HG03457 (cell line): ENCODE data around the gene CRYBA1.
"Not testable (repeated sequence)": the region's sequence is repeated elsewhere in the genome, so short reads cannot be mapped to it uniquely, and the experiment has no call there.

Experiments used
- ATAC-seq: cut with Tn5 transposase; IDR thresholded peaks from one replicate; pipeline ENCODE4 v1.9.1; 2021; ENCODE audit warnings: moderate number of reproducible peaks; ENCODE audit not compliant: unreplicated experiment

The CRYBA1 gene

DNA sequence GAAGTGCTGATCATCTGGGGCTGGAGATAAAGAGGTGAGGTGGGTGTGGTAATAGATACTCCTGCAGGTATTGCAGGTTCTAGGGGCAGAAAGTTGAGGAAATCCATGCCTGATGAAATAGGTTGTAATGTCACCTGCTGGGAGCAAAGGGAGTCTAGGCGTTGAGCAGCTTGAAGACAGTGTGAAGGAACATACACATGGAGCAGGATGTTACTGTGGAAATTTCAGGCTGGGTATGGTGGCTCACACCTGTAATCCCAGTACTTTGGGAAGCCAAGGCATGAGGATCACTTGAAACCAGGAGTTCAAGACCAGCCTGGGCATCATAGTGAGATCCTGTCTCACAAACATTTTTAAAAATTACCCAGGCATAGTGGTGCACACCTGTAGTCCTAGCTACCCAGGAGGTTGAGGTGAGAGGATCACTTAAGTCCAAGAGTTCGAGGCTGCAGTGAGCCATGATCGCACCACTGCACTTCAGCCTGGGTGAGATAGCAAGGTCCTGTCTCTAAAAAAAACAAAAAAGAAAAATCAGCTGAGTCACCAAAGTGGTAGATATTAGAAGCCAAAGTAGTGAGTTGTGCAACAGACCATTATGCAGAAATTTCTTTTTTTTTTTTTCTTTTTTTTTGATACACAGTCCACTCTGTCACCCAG is 9.1 kb upstream of the CRYBA1 start:
- ATAC-seq, result no peak

- no peak for ATAC-seq
Observed at GRCh38 chr17:29238133-29238850, 8.4 kb upstream of the CRYBA1 start.

DNA sequence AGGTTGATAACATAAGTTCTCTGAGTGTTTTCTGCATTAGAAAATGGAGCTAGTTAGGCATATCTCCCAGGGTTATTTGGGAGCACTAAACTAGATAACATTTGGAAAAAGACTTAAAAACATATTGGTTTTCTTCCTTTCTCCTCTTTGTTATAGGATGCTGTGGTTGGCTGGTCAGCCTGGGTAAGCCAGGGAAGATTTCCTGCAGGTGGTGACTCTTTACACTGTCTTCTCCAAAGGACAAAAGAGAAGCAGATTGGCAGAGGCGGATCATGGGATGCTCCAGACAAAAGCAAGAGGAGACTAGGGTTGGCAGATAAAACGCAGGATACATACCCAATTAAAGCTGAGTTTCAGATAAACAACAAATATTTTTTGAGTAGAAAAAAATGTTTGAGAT is 6.2 kb upstream of the CRYBA1 start:
- ATAC-seq, result no peak

DNA sequence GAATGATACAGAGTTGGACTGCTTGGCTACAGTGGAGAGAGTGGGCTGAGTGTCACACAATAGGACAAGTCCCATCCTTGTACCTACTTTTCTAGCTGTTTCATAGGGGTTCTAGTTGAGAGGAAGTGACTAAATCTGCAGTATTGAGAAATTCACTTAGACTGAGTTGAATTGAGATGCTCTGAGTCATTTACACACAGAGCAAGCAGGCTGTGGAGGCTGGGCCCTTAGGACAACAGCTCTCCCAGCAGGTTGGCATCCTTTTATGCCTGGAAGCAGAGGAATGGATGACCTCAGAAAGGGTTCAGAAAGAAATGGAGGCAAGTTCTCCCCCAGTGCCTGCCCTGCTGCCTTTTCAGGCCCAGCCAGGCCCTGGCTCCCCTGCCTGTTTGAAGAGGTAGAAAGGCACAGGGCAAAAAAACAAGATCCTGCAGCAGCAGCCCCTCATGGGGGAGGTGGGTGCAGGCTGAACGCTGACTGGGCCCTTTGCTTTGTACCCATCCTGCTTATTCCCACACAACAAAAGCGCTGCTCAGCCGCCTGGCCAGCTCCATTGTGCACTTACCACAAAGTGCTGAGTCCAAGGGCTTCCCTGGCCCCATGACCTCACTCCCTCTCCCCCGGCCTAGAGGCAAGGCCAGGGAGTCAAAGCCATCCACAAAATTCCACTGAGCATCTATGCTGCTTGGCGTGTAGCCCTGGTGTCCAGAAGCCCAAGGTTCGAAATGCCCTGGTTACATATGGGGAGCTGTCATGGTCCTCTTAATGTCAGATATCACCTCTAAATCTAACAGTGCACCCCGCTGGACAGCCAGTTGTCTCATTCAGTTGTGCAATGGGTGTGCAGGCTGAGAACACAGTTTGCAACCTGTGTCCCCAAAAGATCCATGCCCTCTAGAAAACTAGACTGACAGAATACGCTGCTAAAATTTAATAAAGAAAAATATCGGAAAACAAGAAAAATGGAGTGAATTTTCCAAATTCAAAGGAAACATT is 5.4 kb upstream of the CRYBA1 start:
- ATAC-seq, result no peak

DNA sequence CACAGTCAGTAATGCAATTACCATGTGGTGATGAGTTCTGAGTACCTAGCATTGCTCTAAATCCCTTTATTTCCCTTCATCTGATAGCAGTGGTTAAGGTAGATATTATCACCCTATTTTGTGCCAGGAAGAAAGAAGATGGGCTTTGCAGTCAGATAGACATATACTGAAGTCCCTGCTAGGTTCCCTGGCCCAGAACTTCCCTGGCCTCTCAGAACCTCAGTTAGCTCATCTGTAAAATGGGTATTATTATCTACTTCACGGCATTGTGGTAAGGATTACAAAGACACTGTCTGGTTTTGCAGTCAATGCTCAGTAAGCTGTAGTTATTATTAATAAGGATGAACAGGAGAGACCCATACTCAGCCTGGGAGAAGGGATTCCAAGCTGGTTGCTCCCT is 4.6 kb upstream of the CRYBA1 start:
- no peak for ATAC-seq

DNA sequence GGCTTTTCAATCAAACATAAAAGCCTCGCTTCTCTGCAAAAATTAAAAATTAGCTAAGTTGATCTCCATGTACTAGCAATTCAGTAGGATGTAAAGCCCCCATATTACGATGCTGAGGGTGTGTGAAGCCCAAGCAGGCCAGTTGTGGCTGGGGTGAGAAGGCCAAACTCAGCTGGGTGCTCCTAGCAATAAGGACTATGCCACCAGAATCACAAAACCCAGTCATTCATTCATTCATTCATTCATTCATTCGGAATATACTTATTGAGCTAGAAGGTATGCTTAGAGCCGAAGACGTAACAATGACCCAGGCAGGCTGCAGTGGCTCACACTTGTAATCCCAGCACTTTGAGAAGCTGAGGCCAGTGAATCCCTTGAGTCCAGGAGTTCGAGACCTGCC is 3.9 kb upstream of the CRYBA1 start:
- ATAC-seq, result no peak

GRCh38 chr17:29243792-29244191 is 2.9 kb upstream of the CRYBA1 start:
- ATAC-seq, result no peak

GRCh38 chr17:29245401-29245800 is 1.3 kb upstream of the CRYBA1 start:
- ATAC-seq, result no peak

DNA sequence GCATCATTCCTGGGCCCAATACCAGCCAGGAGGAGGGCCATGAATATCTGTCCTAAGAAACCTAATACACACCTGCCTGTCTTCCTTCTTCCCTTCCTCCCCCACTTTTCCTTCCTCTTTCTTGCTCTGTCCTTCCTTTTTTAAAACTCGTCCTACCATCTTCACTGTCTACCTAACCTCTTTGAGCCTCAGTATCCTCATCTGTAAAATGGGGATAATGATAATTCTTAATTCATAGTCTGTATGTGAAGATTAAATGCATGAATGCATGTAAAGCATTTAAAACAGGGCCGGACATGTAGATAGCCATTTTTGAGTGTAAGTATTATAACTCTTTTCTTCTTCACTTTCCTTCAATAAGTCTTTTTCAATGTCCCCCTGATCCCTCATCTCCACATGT is 560 bp downstream of the CRYBA1 start:
- ATAC-seq, result no peak

GRCh38 chr17:29248845-29249244 is 2.2 kb downstream of the CRYBA1 start:
- no peak for ATAC-seq

- no peak for ATAC-seq
Observed at GRCh38 chr17:29250666-29251065, 4.0 kb downstream of the CRYBA1 start.

- ATAC-seq, result no peak
Observed at GRCh38 chr17:29251184-29251583, 4.5 kb downstream of the CRYBA1 start.

DNA sequence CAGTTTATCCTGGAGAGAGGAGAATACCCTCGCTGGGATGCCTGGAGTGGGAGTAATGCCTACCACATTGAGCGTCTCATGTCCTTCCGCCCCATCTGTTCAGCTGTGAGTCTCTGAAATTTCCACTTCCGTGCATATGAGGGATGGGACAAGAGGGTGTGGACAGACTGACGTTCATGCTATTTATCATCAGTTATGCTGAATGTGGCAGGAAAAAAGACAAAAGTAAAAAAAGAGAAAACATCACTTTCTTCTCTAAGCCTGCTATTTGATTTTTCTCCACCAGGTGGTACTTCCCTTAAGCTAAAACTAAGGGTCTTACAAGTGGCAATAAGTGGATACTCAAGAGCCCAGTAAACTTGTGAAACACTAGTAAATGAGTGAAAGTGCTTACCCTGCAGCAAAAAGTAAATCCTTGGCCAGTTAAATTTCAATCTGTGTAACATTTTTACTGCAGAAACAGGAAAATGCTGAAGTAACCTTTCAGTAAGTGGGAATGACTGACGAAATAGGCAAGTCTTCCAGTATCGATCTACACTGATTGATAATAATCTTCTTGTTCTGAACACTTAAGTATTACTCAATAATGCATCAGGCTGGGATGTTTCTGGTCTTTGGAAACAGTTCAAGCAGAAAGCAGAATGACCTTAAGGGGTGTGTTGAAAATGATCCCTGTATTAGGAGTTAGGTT is 5.6 kb downstream of the CRYBA1 start:
- ATAC-seq, result no peak

DNA sequence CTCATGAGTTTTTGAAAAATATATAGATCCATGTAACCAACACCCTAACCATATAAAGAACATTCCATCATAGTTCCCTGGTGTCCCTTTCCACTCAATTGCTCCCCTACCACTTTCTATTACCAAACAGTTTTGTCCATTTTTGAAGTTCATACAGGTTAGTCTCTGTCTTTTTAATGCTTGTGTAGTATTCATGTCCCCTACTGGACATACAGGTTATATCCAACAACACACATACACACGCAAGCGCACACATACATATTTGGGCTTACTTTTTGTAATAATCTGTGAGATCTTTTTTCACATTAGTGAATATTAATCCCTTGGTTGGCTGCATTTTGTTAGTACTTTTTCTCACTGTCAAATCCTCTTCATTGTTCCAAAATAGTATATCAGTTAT is 6.4 kb downstream of the CRYBA1 start:
- ATAC-seq, result no peak

DNA sequence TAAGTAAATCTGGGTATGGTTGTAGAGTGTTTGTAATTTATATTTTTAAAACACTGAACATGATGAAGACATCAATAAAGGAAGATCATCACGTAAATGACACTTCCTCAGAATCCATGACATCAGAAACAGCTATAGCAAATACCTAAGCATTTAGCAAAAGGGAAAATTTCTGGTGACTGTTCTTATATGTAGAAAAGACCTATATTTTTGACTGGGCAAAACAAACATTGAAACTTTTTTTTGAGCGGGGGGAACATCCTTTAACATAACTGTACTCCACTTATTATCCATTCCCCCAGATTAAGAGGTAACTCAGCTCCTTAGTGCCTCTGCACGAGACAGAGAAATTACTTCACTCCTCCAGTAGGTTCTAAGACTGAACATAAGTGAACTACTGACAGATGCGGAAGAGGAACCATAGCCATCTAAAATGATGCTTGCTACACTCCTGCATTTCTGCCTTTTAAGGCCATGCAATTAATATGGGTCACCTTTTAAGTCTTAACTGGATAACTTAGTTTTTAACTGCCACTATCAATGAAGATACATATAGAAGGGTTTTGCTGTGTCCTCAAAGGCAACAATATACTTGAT is 9.4 kb downstream of the CRYBA1 start:
- ATAC-seq, result no peak

DNA sequence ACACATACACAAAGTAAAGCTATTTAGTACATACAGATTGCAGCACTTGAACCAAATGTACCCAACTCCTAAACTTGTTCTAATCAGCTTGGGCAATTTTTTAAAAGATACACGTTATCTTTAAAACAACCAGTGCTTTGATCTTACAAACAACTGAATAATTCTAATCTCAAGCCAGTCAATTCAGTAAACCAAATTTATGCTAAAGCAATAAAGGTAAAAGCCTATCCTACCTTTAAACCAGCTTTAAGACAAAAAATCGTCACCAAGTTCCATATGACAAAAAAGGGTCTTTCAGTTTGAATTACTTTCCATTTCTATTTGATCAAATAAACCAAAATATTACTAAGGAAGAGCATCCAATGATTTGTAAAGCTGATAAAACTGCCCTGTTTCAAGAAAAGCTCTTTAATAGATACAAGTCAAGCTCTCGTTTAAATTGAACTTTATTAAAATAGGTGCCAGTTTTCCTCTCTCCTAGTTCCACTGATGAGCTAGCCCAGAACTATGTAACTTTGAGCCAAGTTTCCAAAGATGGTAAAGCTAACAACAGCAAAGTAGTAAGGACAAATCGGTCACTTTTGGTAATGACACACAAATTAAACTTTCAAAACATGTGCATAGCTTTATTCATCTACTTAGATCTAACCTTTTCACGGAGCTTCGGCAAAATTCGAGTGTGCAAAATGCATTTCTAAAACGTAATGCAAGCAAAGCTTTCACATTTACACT is 10.2 kb downstream of the CRYBA1 start:
- ATAC-seq, result no peak

GRCh38 chr17:29257756-29258155 is 11.1 kb downstream of the CRYBA1 start:
- no peak for ATAC-seq

DNA sequence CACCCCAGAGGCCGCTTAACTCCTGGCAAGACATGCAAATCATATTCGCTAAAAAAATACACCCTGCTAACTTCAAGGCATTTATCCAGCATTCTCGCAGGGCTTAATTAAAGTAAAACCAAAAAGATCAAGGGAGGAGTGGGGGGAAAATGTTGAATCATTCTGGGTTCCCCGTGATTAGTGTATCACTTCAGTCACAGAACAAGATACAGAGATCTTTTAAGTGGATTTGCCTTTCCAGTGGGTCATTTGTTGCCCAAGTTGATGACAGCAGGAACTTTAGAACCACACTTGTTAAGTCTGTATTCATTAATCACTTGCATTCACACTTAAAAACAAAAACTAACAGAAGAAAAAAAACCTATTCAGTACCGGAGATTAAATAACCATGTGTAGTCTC is 17.3 kb downstream of the CRYBA1 start:
- no peak for ATAC-seq

DNA sequence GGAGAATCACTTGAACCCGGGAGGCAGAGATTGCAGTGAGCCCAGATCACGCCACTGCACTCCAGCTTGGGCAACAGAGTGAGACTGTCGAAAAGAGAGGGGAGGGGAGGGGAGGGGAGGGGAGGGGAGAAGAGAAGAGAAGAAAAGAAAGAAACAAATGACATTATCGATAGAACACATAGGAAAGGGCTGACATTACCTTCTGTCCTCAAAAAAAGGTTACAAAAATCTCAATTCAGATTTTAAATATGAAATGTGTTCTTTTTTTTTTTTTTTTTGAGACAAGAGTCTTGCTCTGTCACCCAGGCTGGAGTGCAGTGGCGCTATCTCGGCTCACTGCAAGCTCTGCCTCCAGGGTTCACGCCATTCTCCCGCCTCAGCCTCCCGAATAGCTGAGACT is 25.3 kb downstream of the CRYBA1 start:
- not testable (repeated sequence) for ATAC-seq

DNA sequence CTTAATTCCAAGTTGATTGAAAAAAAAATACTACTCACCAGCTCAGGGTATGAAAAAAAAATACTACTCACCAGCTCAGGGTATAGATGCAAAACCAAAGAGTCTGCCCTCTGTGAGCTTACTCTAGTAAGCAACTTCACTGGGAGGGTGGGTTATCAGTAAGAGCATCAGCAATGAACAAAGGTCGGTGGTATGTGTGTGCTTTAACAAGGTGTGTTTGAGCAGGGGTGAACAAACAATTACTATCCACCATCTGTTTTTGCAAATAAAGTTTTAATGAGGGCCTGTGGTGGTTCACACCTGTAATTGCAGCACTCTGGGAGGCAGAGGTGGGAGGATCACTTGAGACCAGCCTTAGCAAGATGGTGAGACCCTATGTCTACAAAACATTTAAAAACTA is 27.3 kb downstream of the CRYBA1 start:
- ATAC-seq, result no peak
